ENCODE data around the gene TMA7B. TPM values are rescaled to one million over a fixed set of nuclear protein-coding genes. Genes with fewer than 3 reads are reported as not detected.

The TMA7B gene
- total RNA-seq, 3 donors from 2014 or later (not counting 1 experiment from before 2014, with no cell fraction given), result 2.6 to 8.7 (median 6.7) TPM

GRCh38 chr22:39935612-39936011 lies 24.6 kb upstream of the TMA7B start:
- intact Hi-C loops (cut with micrococcal nuclease), result no loop called here
- ATAC-seq (no peak), DNase-seq (peak in 1 of 2 donors; percentile 60)
- no peaks in the 10 kb centered on the region for H3K9me3 Mint-ChIP-seq
- no peaks in the 10 kb centered on the region for H3K27me3 Mint-ChIP-seq (ENCODE audit: low read depth in 2 of 2)
- peak overlapping the region; percentile 51 for H3K4me3 Mint-ChIP-seq
- H3K4me3 ChIP-seq (ENCODE audit: low read length), result no peak overlapping the region
- no peak overlapping the region for H3K27ac ChIP-seq (ENCODE audit: low read length)
- H3K4me1 ChIP-seq (ENCODE audit: control insufficient read depth, insufficient read depth, low read length), result peaks cover 61% of the 10 kb centered on the region
- H3K36me3 Mint-ChIP-seq, result no peaks in the 10 kb centered on the region
- H3K36me3 ChIP-seq (ENCODE audit: control insufficient read depth, insufficient read depth, low read length), result no peaks in the 10 kb centered on the region
- no peak for TF ChIP-seq CTCF (IDR thresholded peaks at IDR 0.05)
- WGBS (ENCODE audit: insufficient coverage), result 72% methylated on average over 6 of the region's 6 CpGs
- H3K27ac Mint-ChIP-seq, result peak overlapping the region; percentile 68 to 72
- H3K27me3 ChIP-seq (ENCODE audit: control insufficient read depth, insufficient read depth, low read length), result no peaks in the 10 kb centered on the region
- peaks cover 74 to 76% of the 10 kb centered on the region in 2 donors for H3K4me1 Mint-ChIP-seq
- no peaks in the 10 kb centered on the region for H3K9me3 ChIP-seq (ENCODE audit: control insufficient read depth, insufficient read depth, low read length)

GRCh38 chr22:39936523-39937145 lies 23.6 kb upstream of the TMA7B start:
- Mint-ChIP-seq H3K27me3 (ENCODE audit: low read depth in 2 of 2) (no peaks in the 10 kb centered on the region), H3K4me3 (peak overlapping the region; percentile 41), H3K36me3 (no peaks in the 10 kb centered on the region), H3K9me3 (no peaks in the 10 kb centered on the region), H3K4me1 (peaks cover 80 to 81% of the 10 kb centered on the region in 2 donors), H3K27ac (peak overlapping the region; percentile 68 to 72)
- Histone ChIP-seq H3K27ac (ENCODE audit: low read length) (peak overlapping the region; percentile 34), H3K9me3 (ENCODE audit: control insufficient read depth, insufficient read depth, low read length) (no peaks in the 10 kb centered on the region), H3K4me3 (ENCODE audit: low read length) (no peak overlapping the region), H3K27me3 (ENCODE audit: control insufficient read depth, insufficient read depth, low read length) (no peaks in the 10 kb centered on the region), H3K4me1 (ENCODE audit: control insufficient read depth, insufficient read depth, low read length) (peaks cover 57% of the 10 kb centered on the region), H3K36me3 (ENCODE audit: control insufficient read depth, insufficient read depth, low read length) (no peaks in the 10 kb centered on the region)
- TF ChIP-seq CTCF (IDR thresholded peaks at IDR 0.05), result no peak
- no peak for ATAC-seq
- intact Hi-C loops (cut with micrococcal nuclease), result no loop called here
- DNase-seq, result no peak
- WGBS (ENCODE audit: insufficient coverage), result 52% methylated on average over 6 of the region's 6 CpGs

- Histone ChIP-seq H3K9me3 (ENCODE audit: control insufficient read depth, insufficient read depth, low read length) (no peaks in the 10 kb centered on the region), H3K36me3 (ENCODE audit: control insufficient read depth, insufficient read depth, low read length) (no peaks in the 10 kb centered on the region), H3K4me3 (ENCODE audit: low read length) (no peak overlapping the region), H3K27ac (ENCODE audit: low read length) (no peak overlapping the region), H3K4me1 (ENCODE audit: control insufficient read depth, insufficient read depth, low read length) (peaks cover 46% of the 10 kb centered on the region), H3K27me3 (ENCODE audit: control insufficient read depth, insufficient read depth, low read length) (no peaks in the 10 kb centered on the region)
- intact Hi-C loops (cut with micrococcal nuclease), result no loop called here
- no peaks in the 10 kb centered on the region for H3K36me3 Mint-ChIP-seq
- 65% methylated on average over 3 of the region's 3 CpGs for WGBS (ENCODE audit: insufficient coverage)
- H3K4me3 Mint-ChIP-seq, result no peak overlapping the region
- peaks cover 83 to 84% of the 10 kb centered on the region in 2 donors for H3K4me1 Mint-ChIP-seq
- no peaks in the 10 kb centered on the region for H3K9me3 Mint-ChIP-seq
- H3K27ac Mint-ChIP-seq, result peak overlapping the region; percentile 68 to 72
- H3K27me3 Mint-ChIP-seq (ENCODE audit: low read depth in 2 of 2), result no peaks in the 10 kb centered on the region
- peak in 1 of 2 donors; percentile 75 for DNase-seq
- no peak for TF ChIP-seq CTCF (IDR thresholded peaks at IDR 0.05)
- ATAC-seq, result peak in 1 of 3 donors; percentile 32
These were observed 22.3 kb upstream of the TMA7B start for GRCh38 chr22:39937906-39938305.

Measured in natural killer cell (primary cell).